Activated CD4-positive, CD25-positive, alpha-beta regulatory T cell treated with anti-CD3 and anti-CD28 coated beads, Interleukin-2, amount 50 U/mL, for 72 hours (primary cell): Measurements from ENCODE around the gene KIF23.

Source experiments
- DNase-seq: peaks from one replicate; pipeline ENCODE4 v3.0.0; 2021

The KIF23 gene

DNA sequence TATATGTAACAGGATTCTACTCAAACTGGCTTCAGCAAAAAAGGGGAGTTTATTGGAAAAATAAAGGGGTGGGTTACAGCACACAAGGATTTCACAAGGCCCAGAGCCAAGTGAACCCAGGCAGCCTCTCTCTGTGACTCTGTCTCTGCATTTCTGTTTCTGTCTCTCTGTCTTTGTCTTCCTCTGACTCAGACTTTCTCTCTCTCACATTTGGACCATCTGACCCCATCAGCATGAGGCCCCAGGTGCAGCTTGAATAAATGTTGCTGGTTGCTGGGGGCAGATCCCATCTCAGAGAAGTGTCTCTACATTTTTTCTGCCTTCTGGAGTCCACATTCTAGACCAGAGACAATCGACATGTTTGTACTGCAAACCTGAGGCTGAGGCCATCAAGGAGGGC lies 83.5 kb downstream of the KIF23 start:
- no peak for DNase-seq
